C4-2B (cell line): ENCODE data around the gene TBC1D22A.

Experiments used
- H3K27ac ChIP-seq: fragments of 450-650 bp; 2 replicates; pipeline ENCODE4 v1.5.1; 2017
- ZFX ChIP-seq: fragments of 450-650 bp; IDR thresholded peaks from 2 replicates; pipeline ENCODE4 v1.6.1; 2017
- TF ChIP-seq, protein P1 (sequence below): fragments of 450-650 bp; conservative IDR thresholded peaks from 2 replicates; pipeline ENCODE4 v1.5.1; 2017; ENCODE audit warnings: mild to moderate bottlenecking

The TBC1D22A gene

DNA sequence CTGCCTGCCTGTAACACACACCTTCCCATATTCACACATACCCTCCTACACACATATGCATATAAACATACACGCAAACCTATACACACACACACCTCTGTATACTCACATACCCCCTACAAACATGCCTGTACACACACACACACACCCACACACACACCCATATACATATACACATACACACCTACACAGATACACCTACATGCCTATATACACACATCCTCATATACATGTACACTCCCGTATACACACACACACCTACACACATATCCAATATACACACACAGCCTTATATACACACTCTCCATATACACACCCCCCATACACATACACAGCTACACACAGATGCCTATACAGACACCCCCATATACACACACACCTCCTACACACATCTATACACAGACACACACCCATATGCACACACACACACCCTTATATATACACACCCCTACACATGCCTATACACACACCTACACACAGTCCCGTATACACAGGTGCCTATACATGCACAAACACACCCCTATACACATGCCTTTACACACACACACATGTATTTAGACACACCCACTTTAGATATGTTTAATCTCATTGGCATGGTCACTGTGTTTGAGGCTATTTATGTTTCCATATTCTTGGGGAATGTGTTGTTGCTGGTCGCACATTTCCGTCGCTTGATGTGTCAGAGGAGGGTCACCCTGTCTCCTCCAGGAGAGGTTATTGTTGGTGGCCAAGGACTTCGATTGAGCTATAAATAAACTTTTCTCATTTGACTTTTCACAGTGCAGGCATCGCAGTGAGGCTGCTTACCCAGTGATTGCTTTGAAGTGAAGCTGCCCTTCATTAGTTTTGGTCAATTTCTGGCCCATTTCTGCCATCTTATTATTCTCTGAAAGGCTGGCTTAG lies 243.3 kb downstream of the TBC1D22A start:
- no peak overlapping the region for H3K27ac ChIP-seq
- TF ChIP-seq, protein P1, sequence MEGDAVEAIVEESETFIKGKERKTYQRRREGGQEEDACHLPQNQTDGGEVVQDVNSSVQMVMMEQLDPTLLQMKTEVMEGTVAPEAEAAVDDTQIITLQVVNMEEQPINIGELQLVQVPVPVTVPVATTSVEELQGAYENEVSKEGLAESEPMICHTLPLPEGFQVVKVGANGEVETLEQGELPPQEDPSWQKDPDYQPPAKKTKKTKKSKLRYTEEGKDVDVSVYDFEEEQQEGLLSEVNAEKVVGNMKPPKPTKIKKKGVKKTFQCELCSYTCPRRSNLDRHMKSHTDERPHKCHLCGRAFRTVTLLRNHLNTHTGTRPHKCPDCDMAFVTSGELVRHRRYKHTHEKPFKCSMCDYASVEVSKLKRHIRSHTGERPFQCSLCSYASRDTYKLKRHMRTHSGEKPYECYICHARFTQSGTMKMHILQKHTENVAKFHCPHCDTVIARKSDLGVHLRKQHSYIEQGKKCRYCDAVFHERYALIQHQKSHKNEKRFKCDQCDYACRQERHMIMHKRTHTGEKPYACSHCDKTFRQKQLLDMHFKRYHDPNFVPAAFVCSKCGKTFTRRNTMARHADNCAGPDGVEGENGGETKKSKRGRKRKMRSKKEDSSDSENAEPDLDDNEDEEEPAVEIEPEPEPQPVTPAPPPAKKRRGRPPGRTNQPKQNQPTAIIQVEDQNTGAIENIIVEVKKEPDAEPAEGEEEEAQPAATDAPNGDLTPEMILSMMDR, result no peak
- no peak for TF ChIP-seq ZFX

DNA sequence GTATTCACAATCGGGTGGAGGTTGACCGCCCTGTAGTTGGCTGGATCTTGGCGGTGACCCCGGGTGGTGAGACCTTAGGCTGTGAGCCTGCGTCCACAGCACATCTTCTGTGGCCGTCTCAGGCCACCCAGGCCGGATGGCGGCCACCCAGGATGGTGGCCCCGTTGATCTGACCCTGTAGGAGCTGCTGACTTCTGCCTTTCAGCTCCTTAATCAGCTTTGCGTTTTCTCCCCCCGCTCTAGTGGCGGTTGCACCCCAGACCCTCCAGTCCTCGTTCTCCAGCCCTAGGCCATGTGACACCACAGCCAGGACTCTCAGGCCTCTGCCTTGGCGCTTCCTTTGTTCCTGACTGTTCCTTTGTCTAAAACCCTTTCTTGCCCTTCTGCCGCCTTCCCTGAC lies 244.0 kb downstream of the TBC1D22A start:
- TF ChIP-seq, protein P1, result no peak
- no peak for TF ChIP-seq ZFX
- no peak overlapping the region for H3K27ac ChIP-seq

DNA sequence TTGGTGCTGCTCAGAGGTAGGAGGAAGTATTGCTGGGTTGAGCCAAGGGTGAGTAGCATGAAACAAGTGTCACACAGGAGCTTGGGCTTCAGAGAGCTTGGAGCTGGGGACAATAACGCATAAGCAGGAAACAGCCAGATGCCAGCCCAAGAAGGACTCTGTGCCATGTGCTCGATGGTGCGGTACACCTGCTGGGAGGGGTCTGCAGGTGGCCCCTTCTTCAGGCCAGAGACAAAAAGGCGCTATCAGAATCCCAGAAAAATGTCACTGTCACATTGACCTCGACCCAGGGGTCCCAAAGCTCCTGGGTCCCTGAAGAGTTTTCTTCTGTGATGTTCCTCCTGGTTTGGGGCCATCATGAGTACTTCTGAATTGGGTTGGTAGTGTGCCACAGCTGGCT lies 244.4 kb downstream of the TBC1D22A start:
- TF ChIP-seq, protein P1, result no peak
- TF ChIP-seq ZFX, result no peak
- H3K27ac ChIP-seq, result no peak overlapping the region

DNA sequence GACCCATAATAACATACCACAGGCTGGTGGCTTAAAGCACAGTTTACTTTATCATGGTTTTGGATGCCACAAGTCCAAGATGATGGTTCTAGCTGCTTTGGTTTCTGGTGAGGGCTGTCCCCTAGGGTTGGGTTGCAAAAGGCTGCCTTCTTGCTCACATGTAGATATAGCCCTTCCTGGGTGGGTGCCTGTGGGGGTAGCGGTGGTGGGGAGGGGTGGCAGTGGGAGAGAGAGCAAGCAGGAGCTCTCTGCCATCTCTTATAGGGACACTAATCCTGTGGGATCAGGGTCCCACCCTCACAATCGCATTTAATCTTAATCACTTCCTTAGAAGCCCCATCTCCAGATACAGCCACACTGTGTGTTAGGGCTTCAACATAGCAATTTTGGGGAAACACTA lies 245.0 kb downstream of the TBC1D22A start:
- no peak for TF ChIP-seq ZFX
- TF ChIP-seq, protein P1, result no peak
- no peak overlapping the region for H3K27ac ChIP-seq

DNA sequence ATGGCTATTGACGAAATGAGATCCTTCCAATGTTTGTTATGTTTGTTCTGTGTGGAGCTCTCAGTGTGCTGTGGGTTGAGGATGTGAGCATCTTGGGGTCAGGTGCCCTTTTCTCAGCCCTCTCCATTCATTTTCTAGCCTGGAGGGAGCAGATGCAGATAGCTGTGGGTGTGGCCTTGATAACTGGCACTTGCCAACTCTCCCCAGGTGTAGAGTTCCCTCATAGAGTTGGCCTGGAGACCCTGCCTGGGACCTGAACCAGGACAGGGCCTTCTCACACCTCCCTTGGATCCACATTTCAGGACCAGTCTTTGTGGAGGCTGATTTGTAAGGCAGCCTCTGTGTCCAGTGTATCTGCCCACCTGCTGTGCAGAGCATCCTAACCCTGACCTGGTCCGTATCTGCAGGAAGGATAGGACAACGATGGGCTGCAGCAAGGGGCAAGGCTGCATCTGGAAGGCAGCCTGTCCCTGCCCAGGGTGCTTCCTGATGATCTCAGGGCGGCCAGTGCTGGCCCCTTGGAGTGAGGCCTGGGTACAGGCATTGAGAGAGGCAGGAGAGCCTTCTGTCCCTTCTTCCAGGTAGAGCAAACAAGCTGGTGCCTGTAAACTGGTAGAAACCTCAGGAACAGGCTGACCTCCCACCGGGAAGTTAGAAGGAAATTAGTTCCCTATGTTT lies 245.9 kb downstream of the TBC1D22A start:
- H3K27ac ChIP-seq, result no peak overlapping the region
- TF ChIP-seq, protein P1, result no peak
- TF ChIP-seq ZFX, result no peak

DNA sequence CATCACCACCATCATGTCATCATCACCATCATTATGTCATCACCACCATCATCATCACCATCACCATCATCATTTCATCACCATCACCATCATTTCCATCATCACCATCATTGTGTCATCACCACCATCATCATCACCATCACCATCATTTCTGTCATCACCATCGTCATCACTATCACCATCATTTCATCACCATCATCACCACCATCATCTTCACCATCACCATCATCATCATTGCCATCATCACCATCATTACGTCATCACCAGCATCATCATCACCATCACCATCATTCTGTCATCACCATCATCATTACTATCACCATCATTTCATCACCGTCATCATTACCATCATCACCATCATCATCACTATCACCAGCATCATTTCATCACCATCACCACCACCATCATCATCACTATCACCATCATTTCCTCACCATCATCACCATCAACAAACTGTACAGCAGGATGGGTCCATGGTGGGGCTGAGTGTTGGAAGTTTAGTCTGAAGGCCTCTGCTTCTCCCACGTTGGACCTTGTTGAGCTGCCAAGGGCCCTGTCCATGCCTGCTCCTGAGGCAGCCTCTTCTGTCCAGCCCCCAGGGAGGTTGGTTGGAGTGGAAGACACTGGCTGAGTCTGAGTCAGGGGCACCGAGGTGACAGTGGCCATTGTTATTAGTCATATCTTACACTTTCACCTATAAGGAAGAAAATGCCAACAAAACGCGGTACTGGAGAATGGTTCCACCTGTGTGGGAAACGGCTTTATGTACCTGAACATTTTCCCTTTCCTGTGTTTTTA lies 247.1 kb downstream of the TBC1D22A start:
- no peak overlapping the region for H3K27ac ChIP-seq
- TF ChIP-seq, protein P1, result no peak
- TF ChIP-seq ZFX, result no peak

DNA sequence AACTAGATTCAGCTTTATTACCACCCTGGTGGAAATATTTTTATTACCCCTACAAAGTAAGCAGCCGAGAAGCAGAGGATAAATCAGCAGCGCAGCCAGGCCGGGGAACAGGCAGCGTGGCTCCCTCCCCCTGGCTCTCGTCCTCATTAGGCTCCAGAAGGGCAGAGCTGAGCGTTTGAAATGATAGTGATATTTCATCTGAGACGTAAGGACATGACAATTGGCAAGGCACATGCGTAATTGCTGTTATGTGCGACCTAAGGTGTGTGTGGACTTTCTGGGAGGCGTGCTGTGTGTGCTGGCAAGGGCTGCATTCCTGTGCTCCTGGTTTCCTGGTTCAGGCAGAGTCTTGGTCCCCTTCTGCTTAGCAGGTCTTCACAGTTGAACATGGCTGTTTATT lies 247.8 kb downstream of the TBC1D22A start:
- no peak overlapping the region for H3K27ac ChIP-seq
- TF ChIP-seq, protein P1, result no peak
- TF ChIP-seq ZFX, result no peak
